ENCODE results near the gene PSMB2. TPM values are rescaled to one million over a fixed set of nuclear protein-coding genes. Genes with fewer than 3 reads are reported as not detected.
"Not testable (repeated sequence)": the region's sequence is repeated elsewhere in the genome, so short reads cannot be mapped to it uniquely, and the experiment has no call there.

PSMB2 gene
- polyA plus RNA-seq, 3 donors = 77.0 to 85.3 (median 77.3) TPM

DNA sequence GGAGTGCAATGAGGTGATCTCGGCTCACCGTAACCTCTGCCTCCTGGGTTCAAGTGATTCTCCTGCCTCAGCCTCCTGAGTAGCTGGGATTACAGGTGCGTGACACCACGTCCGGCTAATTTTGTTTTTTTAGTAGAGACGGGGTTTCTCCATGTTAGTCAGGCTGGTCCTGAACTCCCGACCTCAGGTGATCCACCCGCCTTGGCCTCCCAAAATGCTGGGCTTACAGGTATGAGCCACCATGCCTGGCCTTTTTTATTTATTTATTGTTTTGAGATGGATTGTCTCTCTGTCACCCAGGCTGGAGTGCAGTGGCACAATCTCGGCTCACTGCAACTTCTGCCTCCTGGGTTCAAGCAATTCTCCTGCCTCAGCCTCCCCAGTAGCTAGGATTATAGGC, 59.7 kb downstream of the PSMB2 start:
- not testable (repeated sequence) for DNase-seq (ENCODE audit: extremely low read depth in 1 of 11, low read depth in 9 of 11, low spot score in 4 of 11)

DNA sequence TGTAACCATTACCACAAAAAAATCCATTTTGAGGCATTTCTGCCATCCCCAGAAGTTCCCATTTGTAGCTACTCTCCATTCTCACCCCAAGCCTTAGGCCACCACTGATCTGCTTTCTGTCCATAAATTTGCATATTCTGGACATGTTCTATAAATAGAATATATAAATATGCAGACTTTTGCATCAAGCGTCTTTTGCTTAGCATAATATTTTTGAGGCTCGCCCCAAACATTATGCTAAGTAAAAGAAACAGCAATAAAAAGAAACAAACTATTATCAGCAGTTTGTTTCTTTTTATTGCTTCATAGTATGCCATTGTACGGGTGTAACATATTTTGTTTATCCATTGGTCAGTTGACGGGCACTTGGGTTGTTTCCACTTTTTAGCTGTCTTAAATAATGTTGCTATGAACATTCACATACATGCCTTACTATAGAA, 60.4 kb downstream of the PSMB2 start:
- no peak for DNase-seq (ENCODE audit: extremely low read depth in 1 of 11, low read depth in 9 of 11, low spot score in 4 of 11)

DNA sequence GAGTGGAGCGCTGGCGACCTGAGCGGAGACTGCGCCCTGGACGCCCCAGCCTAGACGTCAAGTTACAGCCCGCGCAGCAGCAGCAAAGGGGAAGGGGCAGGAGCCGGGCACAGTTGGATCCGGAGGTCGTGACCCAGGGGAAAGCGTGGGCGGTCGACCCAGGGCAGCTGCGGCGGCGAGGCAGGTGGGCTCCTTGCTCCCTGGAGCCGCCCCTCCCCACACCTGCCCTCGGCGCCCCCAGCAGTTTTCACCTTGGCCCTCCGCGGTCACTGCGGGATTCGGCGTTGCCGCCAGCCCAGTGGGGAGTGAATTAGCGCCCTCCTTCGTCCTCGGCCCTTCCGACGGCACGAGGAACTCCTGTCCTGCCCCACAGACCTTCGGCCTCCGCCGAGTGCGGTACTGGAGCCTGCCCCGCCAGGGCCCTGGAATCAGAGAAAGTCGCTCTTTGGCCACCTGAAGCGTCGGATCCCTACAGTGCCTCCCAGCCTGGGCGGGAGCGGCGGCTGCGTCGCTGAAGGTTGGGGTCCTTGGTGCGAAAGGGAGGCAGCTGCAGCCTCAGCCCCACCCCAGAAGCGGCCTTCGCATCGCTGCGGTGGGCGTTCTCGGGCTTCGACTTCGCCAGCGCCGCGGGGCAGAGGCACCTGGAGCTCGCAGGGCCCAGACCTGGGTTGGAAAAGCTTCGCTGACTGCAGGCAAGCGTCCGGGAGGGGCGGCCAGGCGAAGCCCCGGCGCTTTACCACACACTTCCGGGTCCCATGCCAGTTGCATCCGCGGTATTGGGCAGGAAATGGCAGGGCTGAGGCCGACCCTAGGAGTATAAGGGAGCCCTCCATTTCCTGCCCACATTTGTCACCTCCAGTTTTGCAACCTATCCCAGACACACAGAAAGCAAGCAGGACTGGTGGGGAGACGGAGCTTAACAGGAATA, 64.0 kb downstream of the PSMB2 start:
- DNase-seq (ENCODE audit: extremely low read depth in 1 of 11, low read depth in 9 of 11, low spot score in 4 of 11) = no peak

DNA sequence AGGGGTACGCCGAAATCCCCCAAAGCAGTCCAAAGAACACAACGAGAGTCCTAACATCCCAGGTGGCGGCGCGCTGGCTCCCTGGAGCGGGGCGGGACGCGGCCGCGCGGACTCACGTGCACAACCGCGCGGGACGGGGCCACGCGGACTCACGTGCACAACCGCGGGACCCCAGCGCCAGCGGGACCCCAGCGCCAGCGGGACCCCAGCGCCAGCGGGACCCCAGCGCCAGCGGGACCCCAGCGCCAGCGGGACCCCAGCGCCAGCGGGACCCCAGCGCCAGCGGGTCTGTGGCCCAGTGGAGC, 64.6 kb downstream of the PSMB2 start:
- DNase-seq (ENCODE audit: extremely low read depth in 1 of 11, low read depth in 9 of 11, low spot score in 4 of 11) = not testable (repeated sequence)

DNA sequence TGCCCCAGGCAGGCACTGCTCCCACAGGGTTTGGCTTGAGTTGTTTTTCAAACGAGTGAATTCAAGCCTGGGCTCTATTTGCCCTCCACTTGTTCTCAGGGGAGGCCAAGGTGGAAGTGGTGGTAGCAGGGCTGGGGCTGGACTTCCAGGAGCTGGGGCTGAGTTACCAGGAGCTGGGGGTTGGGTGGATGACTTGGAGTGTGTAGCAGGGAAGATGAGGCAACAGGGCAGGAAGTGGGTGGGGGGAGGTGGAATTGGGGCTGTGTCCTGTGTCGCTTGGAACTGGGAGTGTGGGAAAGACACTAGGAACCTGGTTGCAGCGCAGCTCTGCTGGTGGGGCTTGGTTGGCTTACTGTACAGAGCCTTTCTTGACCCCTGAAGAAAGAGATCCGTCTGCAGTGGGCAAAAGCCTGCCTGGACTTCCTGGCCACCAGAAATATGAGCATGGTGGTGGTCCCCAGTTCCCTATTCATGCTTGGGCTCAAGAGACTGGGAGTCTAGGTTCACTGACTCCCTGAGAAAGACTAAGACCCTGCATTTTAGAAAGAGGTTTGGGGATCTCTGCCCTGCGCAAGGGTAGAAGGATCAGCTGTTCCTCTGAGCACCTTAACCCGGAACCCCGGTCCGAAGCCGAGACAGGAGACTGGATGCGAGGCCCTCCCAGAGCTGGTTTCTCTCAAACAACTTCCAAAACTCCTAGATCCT, 65.1 kb downstream of the PSMB2 start:
- DNase-seq (ENCODE audit: extremely low read depth in 1 of 11, low read depth in 9 of 11, low spot score in 4 of 11) = no peak

DNA sequence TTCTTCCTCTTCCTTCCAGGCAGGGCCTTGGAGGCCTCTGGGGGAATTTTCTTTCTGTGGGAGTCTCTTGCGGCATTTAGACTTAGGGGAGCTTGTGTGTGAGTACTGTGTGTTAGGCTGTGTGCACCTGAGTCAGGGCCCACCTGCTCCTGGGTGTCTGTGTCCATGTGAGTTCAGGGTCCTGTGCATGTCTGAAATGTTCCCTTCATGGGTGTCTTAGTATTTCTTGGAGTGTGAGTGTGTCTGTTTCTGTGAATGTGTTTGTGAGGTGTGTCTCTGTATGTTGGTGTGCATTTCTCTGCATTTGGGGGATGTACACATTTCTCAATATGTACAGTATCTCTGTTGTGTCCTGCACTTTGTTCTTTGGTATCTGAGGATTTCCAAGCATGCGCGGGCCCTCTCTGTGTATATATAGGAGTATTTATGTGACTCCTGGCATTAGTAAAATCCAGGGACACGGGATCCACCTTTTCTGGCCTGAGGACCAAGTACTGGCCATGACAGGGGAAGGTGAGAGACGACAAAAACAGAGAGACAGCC, 65.8 kb downstream of the PSMB2 start:
- no peak for DNase-seq (ENCODE audit: extremely low read depth in 1 of 11, low read depth in 9 of 11, low spot score in 4 of 11)

DNA sequence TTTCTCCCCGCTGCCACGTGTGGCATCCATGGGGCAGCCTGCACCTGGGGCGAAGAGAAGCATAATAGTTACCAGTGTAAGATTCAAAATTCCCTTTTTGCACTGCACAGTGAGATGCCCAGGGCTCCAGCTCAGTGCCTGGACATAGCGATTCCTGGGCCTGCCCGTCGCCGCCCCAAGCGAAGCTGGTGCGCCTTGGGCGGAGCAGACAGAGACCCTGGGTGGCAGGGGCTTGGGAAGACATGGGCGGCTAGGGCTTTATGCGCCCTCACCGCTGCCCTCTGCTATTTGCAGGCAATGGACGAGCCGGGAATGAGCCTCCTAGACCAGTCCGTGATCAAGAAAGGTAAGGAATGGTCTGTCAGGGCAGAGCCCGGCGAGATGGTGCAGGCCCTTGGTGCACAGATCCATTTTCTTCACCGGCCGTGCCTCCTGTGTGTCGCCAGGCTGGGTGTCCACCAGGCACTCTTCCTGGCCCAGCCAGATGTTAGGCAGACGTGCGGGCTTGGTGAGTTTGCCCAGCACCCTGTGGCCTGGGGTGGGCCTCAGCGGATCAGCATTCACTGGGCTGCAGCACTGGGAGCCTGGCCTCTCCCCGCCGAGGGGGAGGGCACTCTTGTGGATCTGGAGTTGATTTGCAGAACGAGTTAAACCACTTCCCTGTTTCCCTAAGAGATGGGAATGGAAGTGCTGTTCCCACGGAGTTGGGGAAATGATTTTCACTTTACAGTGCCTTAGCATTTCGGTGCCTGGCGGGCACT, 66.5 kb downstream of the PSMB2 start:
- no peak for DNase-seq (ENCODE audit: extremely low read depth in 1 of 11, low read depth in 9 of 11, low spot score in 4 of 11)

DNA sequence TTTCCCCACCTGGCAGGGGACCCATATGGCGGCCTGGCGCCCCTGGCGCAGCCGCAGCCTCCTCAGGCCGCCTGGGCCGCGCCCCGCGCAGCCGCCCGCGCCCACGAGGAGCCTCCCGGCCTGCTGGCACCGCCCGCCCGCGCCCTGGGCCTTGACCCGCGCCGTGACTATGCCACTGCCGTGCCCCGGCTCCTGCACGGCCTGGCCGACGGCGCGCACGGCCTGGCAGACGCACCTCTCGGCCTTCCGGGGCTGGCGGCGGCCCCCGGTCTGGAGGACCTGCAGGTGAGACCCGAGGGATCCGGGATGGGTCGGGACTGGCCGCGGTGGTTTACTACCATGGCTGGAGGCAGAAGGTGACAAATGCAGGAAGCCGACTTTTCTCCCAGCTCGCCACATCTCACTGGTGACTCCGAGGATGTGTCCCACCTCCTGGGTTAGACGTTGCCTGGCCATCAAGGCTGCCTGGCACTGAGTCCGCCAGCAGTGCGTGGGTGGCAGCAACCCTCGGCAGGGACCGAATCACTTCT, 67.1 kb downstream of the PSMB2 start:
- DNase-seq (ENCODE audit: extremely low read depth in 1 of 11, low read depth in 9 of 11, low spot score in 4 of 11) = no peak

DNA sequence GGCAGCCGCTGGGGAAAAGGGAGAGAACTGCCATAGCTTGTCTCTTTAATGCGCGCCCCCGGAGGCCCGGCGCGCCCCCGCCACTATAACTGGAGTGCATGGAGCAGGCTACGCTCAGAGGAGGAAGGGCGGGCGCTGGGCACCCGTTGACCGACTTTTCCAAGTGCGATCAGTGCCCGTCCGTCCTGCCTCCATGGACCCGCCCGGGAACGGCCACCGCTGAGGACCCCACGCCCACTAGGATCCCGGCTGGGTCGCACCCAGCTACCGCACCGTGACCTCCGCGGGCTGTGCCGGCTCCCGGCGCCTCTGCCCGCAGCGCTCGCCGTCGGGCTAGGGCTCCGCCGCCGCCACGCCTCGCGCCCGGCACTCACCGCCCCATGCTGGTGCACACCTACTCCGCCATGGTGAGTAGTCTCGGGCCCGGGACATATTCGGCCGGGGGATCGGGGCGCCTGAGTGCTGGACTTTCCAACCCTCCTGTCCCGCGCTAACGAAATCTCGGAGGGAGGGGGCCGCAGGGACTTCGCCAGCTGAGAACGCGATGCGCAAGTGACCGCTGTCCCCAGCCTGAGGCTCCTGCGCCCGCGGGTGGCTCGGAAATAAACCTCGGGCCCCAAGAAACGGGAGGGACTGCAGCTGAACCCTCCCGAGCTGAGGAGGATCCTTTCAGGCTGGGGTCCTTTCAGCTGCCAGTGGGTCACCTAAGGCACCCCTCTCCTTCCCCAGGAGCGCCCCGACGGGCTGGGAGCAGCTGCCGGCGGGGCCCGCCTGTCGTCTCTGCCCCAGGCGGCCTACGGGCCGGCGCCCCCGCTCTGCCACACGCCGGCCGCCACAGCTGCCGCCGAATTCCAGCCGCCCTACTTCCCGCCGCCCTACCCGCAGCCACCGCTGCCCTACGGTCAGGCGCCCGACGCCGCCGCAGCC, 67.9 kb downstream of the PSMB2 start, which contains the start of gene TFAP2E:
Gene TFAP2E, plus strand, starts transcription at position 117 of the 927 bp plus-strand sequence. Its CDS starts 264 bp downstream, at position 381.
- DNase-seq (ENCODE audit: extremely low read depth in 1 of 11, low read depth in 9 of 11, low spot score in 4 of 11) = no peak

DNA sequence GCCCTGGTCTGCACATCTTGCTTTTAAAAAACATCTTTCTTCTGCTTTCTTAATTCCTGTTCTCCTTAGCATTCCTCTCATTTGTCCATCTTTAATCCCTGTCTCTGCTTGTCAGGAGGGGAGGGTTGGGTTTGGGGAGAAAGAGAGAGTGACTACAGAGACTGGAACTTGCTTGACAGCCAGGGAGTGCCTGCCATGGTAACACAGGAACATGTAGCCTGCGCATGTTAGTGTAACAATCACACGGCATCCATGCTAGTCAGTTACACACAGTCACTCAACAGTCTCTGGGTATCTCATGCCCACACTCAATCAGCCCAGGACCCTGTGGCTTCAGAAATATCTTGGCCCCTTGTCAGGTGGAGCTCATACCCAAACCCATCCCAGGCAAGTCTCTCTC, 69.0 kb downstream of the PSMB2 start:
- DNase-seq (ENCODE audit: extremely low read depth in 1 of 11, low read depth in 9 of 11, low spot score in 4 of 11) = no peak

DNA sequence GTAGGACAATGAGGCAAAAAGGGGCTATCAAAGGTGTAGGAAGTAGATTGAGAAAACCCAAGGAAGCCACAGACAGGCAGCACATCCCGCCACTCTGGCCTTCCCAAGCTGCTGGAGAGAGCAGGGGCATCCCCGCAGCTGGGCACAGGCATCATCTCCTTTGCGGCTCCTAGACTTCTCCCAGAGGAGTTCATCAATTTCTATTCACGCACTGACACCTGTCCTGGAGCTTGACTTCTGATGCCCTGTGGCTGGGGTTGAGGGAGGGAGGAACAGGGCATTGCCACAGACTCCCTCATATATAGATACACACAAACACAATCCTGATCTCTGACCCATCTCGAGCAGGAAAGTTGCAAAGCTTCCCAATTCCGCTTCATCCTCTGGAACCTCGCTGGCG, 70.1 kb downstream of the PSMB2 start:
- DNase-seq (ENCODE audit: extremely low read depth in 1 of 11, low read depth in 9 of 11, low spot score in 4 of 11) = no peak

DNA sequence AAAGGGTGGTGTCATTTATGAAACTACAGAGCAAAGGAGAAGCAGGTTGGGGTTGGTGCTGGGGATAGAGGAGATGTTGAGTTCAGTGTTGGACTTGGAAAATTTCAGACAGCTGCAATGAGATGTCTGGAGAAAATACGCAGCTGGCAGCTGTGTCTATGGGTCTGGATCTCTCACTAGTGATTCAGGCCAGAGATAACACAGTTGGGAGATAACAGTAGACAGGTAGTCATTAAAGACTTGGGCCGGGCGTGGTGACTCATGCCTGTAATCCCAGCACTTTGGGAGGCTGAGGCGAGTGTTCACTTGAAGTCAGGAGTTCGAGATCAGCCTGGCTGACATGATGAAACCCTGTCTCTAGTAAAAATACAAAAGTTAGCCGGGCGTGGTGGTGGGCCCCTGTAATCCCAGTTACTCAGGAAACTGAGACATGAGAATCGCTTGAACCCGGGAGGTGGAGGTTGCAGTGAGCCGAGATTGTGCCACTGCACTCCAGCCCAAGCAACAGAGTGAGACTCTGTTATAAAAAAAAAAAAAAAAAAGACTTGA, 70.7 kb downstream of the PSMB2 start:
- no peak for DNase-seq (ENCODE audit: extremely low read depth in 1 of 11, low read depth in 9 of 11, low spot score in 4 of 11)

DNA sequence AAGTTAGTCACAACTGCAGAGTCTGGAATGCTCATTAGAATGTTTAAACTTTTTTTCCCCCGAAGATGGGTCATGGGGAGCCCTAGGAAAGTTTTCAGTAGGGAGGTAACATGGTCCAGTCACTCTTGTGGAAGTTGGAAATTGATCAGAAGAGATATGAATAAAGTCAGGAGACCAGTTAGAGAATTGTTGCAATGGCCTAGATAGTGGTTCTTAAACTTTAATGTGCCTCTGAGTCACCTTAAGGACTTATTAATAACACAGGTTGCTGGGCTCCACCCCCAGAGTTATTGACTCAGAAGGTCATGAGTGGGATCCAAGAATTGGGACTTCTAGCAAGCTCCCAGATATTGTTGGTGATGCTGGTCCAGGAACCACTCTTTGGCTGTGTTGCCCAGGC, 71.4 kb downstream of the PSMB2 start:
- no peak for DNase-seq (ENCODE audit: extremely low read depth in 1 of 11, low read depth in 9 of 11, low spot score in 4 of 11)

DNA sequence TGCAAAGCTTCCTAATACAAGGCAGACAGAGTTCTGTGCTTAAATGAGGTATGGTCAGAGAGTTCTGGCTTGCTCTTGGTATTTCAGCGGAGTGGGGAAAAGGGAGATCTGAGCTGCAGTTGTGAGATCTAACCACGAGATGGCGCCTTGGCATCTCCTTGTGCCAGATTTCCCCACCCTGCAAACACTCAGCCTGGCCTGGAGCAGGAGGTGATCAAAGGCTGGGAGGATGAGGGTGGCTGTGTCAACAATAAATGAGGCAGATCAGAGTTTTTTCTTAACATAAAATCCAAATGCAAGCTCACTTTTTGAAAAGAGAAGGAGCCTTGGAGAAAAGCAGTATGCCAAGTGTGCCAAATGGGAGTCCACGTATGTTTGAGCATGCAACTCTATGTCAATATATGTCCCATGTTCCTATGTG, 72.3 kb downstream of the PSMB2 start:
- peak in 4 of 11 donors; percentile 49 to 71 (median 67) for DNase-seq (ENCODE audit: extremely low read depth in 1 of 11, low read depth in 9 of 11, low spot score in 4 of 11)

DNA sequence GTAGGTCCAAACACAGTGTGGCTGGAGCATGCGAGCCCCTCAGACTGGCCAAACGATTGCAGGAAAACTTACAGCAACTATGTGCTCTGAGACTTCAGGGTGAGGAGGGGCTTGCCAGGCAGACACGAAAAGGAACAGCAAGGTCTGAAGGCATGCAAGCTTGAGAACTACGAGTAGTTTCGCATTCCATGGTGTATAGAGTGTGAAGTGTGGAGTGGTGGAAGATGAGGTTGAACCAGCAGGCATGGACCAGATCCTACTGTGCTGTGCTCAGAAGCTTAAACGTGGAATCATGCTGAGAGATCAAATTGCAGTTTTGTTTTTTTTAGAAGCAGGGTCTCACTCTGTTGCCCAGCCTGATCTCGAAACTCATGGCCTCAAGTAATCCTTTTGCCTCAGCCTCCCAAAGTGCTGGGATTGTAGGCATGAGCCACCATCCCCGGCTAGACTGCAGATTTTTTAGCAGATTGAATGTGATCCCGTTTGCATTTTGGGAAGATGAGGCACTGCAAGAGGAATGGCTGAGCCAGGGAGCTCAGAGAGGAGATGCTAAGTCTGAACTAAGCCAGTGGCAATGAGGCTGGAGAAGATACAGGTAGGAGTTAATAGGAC, 73.3 kb downstream of the PSMB2 start:
- no peak for DNase-seq (ENCODE audit: extremely low read depth in 1 of 11, low read depth in 9 of 11, low spot score in 4 of 11)

DNA sequence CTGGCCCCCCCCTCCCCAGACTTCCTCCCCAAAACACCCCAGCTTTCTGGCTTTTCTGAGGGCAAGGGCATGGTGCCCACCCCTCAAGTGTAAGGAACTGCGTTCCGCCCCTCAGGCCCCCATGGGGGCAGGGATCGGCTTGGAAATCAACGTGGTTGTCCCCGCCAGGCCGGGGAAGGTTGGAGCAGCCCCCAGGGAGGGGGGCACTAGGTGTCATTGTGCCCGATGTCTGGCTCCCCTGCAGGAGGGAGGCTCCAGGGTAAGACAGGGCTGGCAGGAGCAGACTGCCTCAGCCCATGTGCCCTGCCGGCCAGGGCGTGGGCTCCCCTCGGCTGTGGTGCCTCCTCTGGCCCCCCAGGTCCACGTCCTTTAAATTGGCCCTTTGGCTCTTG, 75.6 kb downstream of the PSMB2 start:
- no peak for DNase-seq (ENCODE audit: extremely low read depth in 1 of 11, low read depth in 9 of 11, low spot score in 4 of 11)
